ENCODE data around the gene FLAD1.
A peak's percentile ranks its signal among the peaks of the same experiment; 100 is the strongest.

FLAD1 gene

DNA sequence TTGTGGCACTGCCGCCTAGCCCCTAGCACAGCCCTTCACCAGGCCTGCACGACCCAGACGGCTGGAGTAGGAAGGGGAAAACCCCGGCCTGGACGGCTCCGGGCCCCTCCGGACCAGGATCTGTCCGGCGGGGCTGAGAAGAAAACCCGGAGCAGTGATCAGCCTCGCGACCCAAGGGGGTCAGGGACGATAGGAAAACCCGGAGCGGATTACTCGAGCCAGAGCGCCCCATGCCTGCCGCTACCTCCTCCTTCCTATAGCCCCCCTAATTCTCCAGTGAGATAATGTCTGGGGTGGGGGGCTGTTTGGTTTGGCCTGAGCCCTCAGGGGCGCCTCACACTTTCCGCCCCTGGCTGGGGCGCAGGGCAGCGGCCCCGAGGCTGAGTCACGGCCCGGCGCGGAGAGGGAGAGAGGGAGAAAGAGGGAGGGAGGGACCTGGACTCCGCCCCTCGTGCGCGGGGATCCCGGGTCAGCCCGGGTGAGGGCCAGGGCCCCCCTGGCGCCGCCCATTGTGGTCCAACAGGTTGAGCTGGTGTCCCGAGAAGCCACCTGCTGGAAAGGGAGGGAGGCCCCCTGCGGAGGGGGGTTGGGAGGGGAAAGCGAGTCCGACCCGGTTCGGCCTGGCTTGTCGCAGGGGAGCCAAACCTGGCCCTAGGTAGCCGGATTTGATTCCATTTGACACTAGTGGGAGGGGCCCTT, 17.7 kb downstream of the FLAD1 start (continued):
- TF ChIP-seq ZNF626 (tag by site-specific recombination; IDR thresholded peaks at IDR 0.05): no peak

- H3K4me1 ChIP-seq (ENCODE audit: control insufficient read depth, insufficient read depth, low read length): peaks cover 13% of the 10 kb centered on the region
- H3K36me3 ChIP-seq (ENCODE audit: control insufficient read depth in 2 of 2, insufficient read depth in 1 of 2, low read length in 2 of 2): no peaks in the 10 kb centered on the region
- POLR2A ChIA-PET: interaction anchor here (0.5 to 2.2 kb wide), 8 partner anchors 10 to 192 kb away, joined by 3 to 14 read pairs (median 4); partner anchors contain the start of genes CKS1B, FLAD1 and PYGO2
- TF ChIP-seq ZBTB20 (tag by site-specific recombination; IDR thresholded peaks at IDR 0.05) (peak; percentile 51), ZNF658 (tag by site-specific recombination; IDR thresholded peaks at IDR 0.05) (no peak), WT1 (tag by site-specific recombination; IDR thresholded peaks at IDR 0.05) (no peak), ZBTB26 (tag by site-specific recombination; optimal IDR thresholded peaks at IDR 0.05) (peak; percentile 12), KLF17 (tag by site-specific recombination; IDR thresholded peaks at IDR 0.05) (no peak), SCRT1 (tag by site-specific recombination; IDR thresholded peaks at IDR 0.05; ENCODE audit: borderline replicate concordance) (peak; percentile 4; the same call in 1 of the 2 replicates), ZNF335 (tag by site-specific recombination; conservative IDR thresholded peaks at IDR 0.05) (peak; percentile 28; the same call in 1 of the 2 replicates)
- peak overlapping the region; percentile 83; the same call in 1 of the 2 replicates for H3K27ac ChIP-seq (ENCODE audit: extremely low read depth, low read depth, low read length)
- H3K9me3 ChIP-seq (ENCODE audit: control insufficient read depth, insufficient read depth, low read depth, low read length): no peaks in the 10 kb centered on the region
- CTCF ChIA-PET: interaction anchor here (0.5 to 3.0 kb wide), 6 partner anchors 15 to 572 kb away, joined by 3 to 12 read pairs (median 4); no protein-coding TSS in a partner anchor
- peak overlapping the region; percentile 50 for H3K4me3 ChIP-seq (ENCODE audit: low read depth, low read length)
These were observed 18.2 kb downstream of the FLAD1 start for GRCh38 chr1:155001425-155001674.

- CTCF ChIA-PET: interaction anchor here (0.6 to 3.0 kb wide), 7 partner anchors 10 to 571 kb away, joined by 3 to 12 read pairs (median 4); no protein-coding TSS in a partner anchor
- Histone ChIP-seq H3K36me3 (ENCODE audit: control insufficient read depth in 2 of 2, insufficient read depth in 1 of 2, low read length in 2 of 2) (no peaks in the 10 kb centered on the region), H3K9me3 (ENCODE audit: control insufficient read depth, insufficient read depth, low read depth, low read length) (no peaks in the 10 kb centered on the region), H3K4me1 (ENCODE audit: control insufficient read depth, insufficient read depth, low read length) (peaks cover 13% of the 10 kb centered on the region), H3K4me3 (ENCODE audit: low read depth, low read length) (peak overlapping the region; percentile 50), H3K27ac (ENCODE audit: extremely low read depth, low read depth, low read length) (peak overlapping the region; percentile 83; the same call in 1 of the 2 replicates)
- POLR2A ChIA-PET: interaction anchor here (0.5 to 2.2 kb wide), 9 partner anchors 10 to 192 kb away, joined by 3 to 14 read pairs (median 4); partner anchors contain the start of genes CKS1B, FLAD1 and PYGO2
- TF ChIP-seq ZBTB11 (tag by site-specific recombination; conservative IDR thresholded peaks at IDR 0.05; ENCODE audit: low read depth) (peak; percentile 26), ZNF184 (tag by site-specific recombination; IDR thresholded peaks at IDR 0.05) (no peak), KLF9 (tag by site-specific recombination; IDR thresholded peaks at IDR 0.05; ENCODE audit: low read depth) (peak; percentile 82), ZBTB26 (tag by site-specific recombination; optimal IDR thresholded peaks at IDR 0.05) (no peak), ZNF324 (tag by site-specific recombination; IDR thresholded peaks at IDR 0.05) (peak; percentile 51; the same call in 1 of the 2 replicates), HOXC10 (CRISPR knock-in tag; IDR thresholded peaks at IDR 0.05) (no peak), MZF1 (tag by site-specific recombination; IDR thresholded peaks at IDR 0.05; ENCODE audit: borderline replicate concordance) (0 out of 2 replicates have a peak, but pooled peaks have one; percentile 50), ZBTB1 (tag by site-specific recombination; IDR thresholded peaks at IDR 0.05) (peak; percentile 74; the same call in 1 of the 2 replicates), PBX3 (CRISPR knock-in tag; IDR thresholded peaks at IDR 0.05) (peak; percentile 56; the same call in 1 of the 2 replicates), KLF16 (tag by site-specific recombination; IDR thresholded peaks at IDR 0.05) (peak; percentile 70; the same call in 1 of the 2 replicates), ZFHX2 (tag by site-specific recombination; conservative IDR thresholded peaks at IDR 0.05) (peak; percentile 63)
- TF ChIP-seq, protein P1, sequence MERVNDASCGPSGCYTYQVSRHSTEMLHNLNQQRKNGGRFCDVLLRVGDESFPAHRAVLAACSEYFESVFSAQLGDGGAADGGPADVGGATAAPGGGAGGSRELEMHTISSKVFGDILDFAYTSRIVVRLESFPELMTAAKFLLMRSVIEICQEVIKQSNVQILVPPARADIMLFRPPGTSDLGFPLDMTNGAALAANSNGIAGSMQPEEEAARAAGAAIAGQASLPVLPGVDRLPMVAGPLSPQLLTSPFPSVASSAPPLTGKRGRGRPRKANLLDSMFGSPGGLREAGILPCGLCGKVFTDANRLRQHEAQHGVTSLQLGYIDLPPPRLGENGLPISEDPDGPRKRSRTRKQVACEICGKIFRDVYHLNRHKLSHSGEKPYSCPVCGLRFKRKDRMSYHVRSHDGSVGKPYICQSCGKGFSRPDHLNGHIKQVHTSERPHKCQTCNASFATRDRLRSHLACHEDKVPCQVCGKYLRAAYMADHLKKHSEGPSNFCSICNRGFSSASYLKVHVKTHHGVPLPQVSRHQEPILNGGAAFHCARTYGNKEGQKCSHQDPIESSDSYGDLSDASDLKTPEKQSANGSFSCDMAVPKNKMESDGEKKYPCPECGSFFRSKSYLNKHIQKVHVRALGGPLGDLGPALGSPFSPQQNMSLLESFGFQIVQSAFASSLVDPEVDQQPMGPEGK (tag by site-specific recombination; IDR thresholded peaks at IDR 0.05): peak; percentile 99
These were observed 18.7 kb downstream of the FLAD1 start for GRCh38 chr1:155001675-155002463.

Measured in HEK293 (cell line).